GM23338 (cell line): ENCODE measurements around the gene POMP. TPM values are rescaled to one million over a fixed set of nuclear protein-coding genes. Genes with fewer than 3 reads are reported as not detected.
"Not testable (repeated sequence)": the region's sequence is repeated elsewhere in the genome, so short reads cannot be mapped to it uniquely, and the experiment has no call there.

Experiments used
- ATAC-seq: fragments of 200-7000 bp; cut with Tn5 transposase; 3 replicates; pipeline ENCODE4 v1.9.1; 2020
- DNase-seq: peaks from one replicate; pipeline ENCODE4 v3.0.0-alpha.2; 2015; ENCODE audit warnings: low spot score
- H2AFZ ChIP-seq: fragments of 200-600 bp; sonication (generic); 2 replicates; pipeline ENCODE4 v1.8.0; 2016; ENCODE audit warnings: antibody characterized with exemption, mild to moderate bottlenecking, moderate library complexity
- H3F3A ChIP-seq: fragments of 200-600 bp; sonication (generic); replicated peaks from 2 replicates; pipeline ENCODE4 v1.8.0; 2017; ENCODE audit warnings: antibody characterized with exemption, mixed run types, low read depth
- H3K27ac ChIP-seq: fragments of 200-600 bp; sonication (generic); 2 replicates; pipeline ENCODE4 v1.6.1; 2016; ENCODE audit warnings: low read depth
- H3K27me3 ChIP-seq: fragments of 200-600 bp; sonication (generic); 2 replicates; pipeline ENCODE4 v1.8.0; 2016; ENCODE audit warnings: mild to moderate bottlenecking, mixed run types, moderate library complexity; ENCODE audit not compliant: insufficient read depth
- H3K36me3 ChIP-seq: fragments of 200-600 bp; sonication (generic); 2 replicates; pipeline ENCODE4 v1.8.0; 2016; ENCODE audit warnings: mild to moderate bottlenecking; ENCODE audit not compliant: insufficient read depth
- H3K4me1 ChIP-seq: fragments of 200-600 bp; sonication (generic); 2 replicates; pipeline ENCODE4 v1.8.0; 2016; ENCODE audit warnings: mild to moderate bottlenecking, moderate library complexity; ENCODE audit not compliant: insufficient read depth
- H3K4me2 ChIP-seq: fragments of 200-600 bp; sonication (generic); 2 replicates; pipeline ENCODE4 v1.7.1; 2017; ENCODE audit warnings: mixed run types
- H3K4me3 ChIP-seq: fragments of 200-600 bp; sonication (generic); 2 replicates; pipeline ENCODE4 v1.6.1; 2016; ENCODE audit warnings: mixed run types
- H3K79me2 ChIP-seq: fragments of 200-600 bp; sonication (generic); replicated peaks from 2 replicates; pipeline ENCODE4 v1.8.0; 2017; ENCODE audit warnings: mild to moderate bottlenecking; ENCODE audit not compliant: insufficient read depth
- H3K9me2 ChIP-seq: fragments of 200-600 bp; sonication (generic); 2 replicates; pipeline ENCODE4 v1.8.0; 2017; ENCODE audit not compliant: insufficient read depth
- H4K20me1 ChIP-seq: fragments of 200-600 bp; sonication (generic); replicated peaks from 2 replicates; pipeline ENCODE4 v1.8.0; 2017; ENCODE audit warnings: mild to moderate bottlenecking; ENCODE audit not compliant: insufficient read depth
- H3K27ac Mint-ChIP-seq: 2 replicates; pipeline ENCODE4 v1.8.0; 2020; ENCODE audit warnings: inconsistent platforms, mild to moderate bottlenecking, moderate library complexity, mixed read lengths
- H3K27me3 Mint-ChIP-seq: 3 replicates; pipeline ENCODE4 v1.8.0; 2022; ENCODE audit warnings: low read depth, mild to moderate bottlenecking, moderate library complexity, mixed read lengths, inconsistent platforms; ENCODE audit not compliant: insufficient read depth, poor library complexity
- H3K36me3 Mint-ChIP-seq: 3 replicates; pipeline ENCODE4 v1.8.0; 2021; ENCODE audit warnings: low read depth, mild to moderate bottlenecking, inconsistent platforms, moderate library complexity, mixed read lengths
- H3K4me1 Mint-ChIP-seq: 3 replicates; pipeline ENCODE4 v1.8.0; 2020; ENCODE audit warnings: mild to moderate bottlenecking, inconsistent platforms, mixed read lengths
- H3K4me3 Mint-ChIP-seq: 3 replicates; pipeline ENCODE4 v1.8.0; 2021; ENCODE audit warnings: moderate library complexity, mild to moderate bottlenecking, inconsistent platforms, mixed read lengths
- H3K9me3 Mint-ChIP-seq: 3 replicates; pipeline ENCODE4 v1.8.0; 2020; ENCODE audit warnings: moderate library complexity, mild to moderate bottlenecking, inconsistent platforms, mixed read lengths
- CREB1 ChIP-seq: fragments of 250-450 bp; sonication (Bioruptor Pico); IDR thresholded peaks from 2 replicates; pipeline ENCODE4 v1.5.0; 2020; ENCODE audit warnings: low read depth, mild to moderate bottlenecking, moderate library complexity
- CTCF ChIP-seq, 2 experiments: fragments of 200-600 bp in 1 of 2; sonication (generic) in 1 of 2; conservative IDR thresholded peaks; 2 replicates each; pipeline versions ENCODE4 v1.5.1 to v1.6.1; 2016 to 2017; ENCODE audit warnings: antibody characterized with exemption in 2 of 2, low read depth in 2 of 2, mild to moderate bottlenecking in 2 of 2, moderate library complexity in 1 of 2
- EZH2phosphoT487 ChIP-seq: fragments of 200-600 bp; sonication (generic); IDR thresholded peaks from one replicate; pipeline ENCODE4 v1.8.1; 2018; ENCODE audit warnings: antibody characterized with exemption; ENCODE audit not compliant: unreplicated experiment
- JUNB ChIP-seq: IDR thresholded peaks from one replicate; pipeline ENCODE4 v1.6.1; 2016; ENCODE audit warnings: antibody characterized with exemption; ENCODE audit not compliant: unreplicated experiment
- POLR2AphosphoS5 ChIP-seq: IDR thresholded peaks from 2 replicates; pipeline ENCODE4 v1.6.1; 2016; ENCODE audit warnings: antibody characterized with exemption, low read depth
- STAT1 ChIP-seq: IDR thresholded peaks from one replicate; pipeline ENCODE4 v1.6.1; 2016; ENCODE audit warnings: antibody characterized with exemption; ENCODE audit not compliant: unreplicated experiment
- polyA plus RNA-seq: library from polyadenylated mRNA; unstranded; fragments of >200 nt; fragmentation: Nextera tagmentation; extraction: Ambion mirVana; gene quantifications from 2 replicates; pipeline ENCODE4 v1.2.1, GENCODE V29; 2016
- total RNA-seq: library from RNA; depleted of rRNA; stranded (reverse); fragments of >200 nt; shearing (Covaris generic); gene quantifications from 2 replicates; pipeline ENCODE4 v1.2.3, GENCODE V29; 2014
- TF ChIP-seq, protein P1 (sequence below): IDR thresholded peaks from one replicate; pipeline ENCODE4 v1.6.1; 2018; ENCODE audit warnings: antibody characterized with exemption; ENCODE audit not compliant: unreplicated experiment

POMP gene
- total and polyA plus RNA-seq, 2 experiments from 2014 or later: 95.9 to 446 TPM

- H4K20me1 ChIP-seq, H3K4me2 ChIP-seq, H3K79me2 ChIP-seq, H3K4me3 ChIP-seq, H3K4me1 ChIP-seq, H3K27ac Mint-ChIP-seq, H3K27ac ChIP-seq, H3K36me3 ChIP-seq, H3K36me3 Mint-ChIP-seq, H3K4me3 Mint-ChIP-seq, ATAC-seq, H3K27me3 ChIP-seq, H3K27me3 Mint-ChIP-seq, H3K9me2 ChIP-seq, DNase-seq, H3K9me3 Mint-ChIP-seq, H2AFZ ChIP-seq, H3F3A ChIP-seq: not testable (repeated sequence)
- peaks cover 12% of the 10 kb centered on the region for H3K4me1 Mint-ChIP-seq
Observed at GRCh38 chr13:28683169-28683568, 24.2 kb downstream of the POMP start.

DNA sequence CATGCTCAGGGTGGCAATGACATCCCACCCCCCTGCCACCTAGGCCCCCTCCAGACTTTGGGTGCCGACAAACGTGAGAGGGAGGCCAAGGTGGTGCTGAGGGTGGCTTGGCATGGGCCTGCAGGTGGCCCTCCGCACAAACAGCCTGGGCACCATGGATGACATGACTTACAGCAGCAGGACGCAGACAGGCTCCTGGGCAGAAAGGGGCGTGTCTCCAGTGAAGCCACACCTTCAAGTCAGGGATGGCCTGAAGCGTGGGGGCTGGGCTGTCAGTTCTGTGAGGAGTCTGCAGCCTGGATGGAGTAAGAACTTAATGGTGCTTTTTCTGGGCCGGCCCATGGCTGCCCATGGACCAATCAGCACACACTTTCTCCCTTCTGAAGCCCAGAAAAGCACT lies 25.3 kb downstream of the POMP start:
- Histone ChIP-seq H3K4me1 (no peaks in the 10 kb centered on the region), H3K79me2 (no peaks in the 10 kb centered on the region), H3K4me2 (no peak overlapping the region; the same call in 1 of the 2 replicates), H3K27me3 (no peaks in the 10 kb centered on the region), H3K36me3 (no peaks in the 10 kb centered on the region), H3K4me3 (no peak overlapping the region), H3K9me2 (no peaks in the 10 kb centered on the region), H4K20me1 (no peaks in the 10 kb centered on the region), H3K27ac (no peak overlapping the region), H3F3A (no peaks in the 10 kb centered on the region), H2AFZ (no peak overlapping the region; the same call in 1 of the 2 replicates)
- Mint-ChIP-seq H3K27me3 (peaks cover 2% of the 10 kb centered on the region), H3K27ac (no peak overlapping the region), H3K36me3 (no peaks in the 10 kb centered on the region), H3K4me3 (no peak overlapping the region), H3K9me3 (peaks cover 3% of the 10 kb centered on the region), H3K4me1 (peaks cover 12% of the 10 kb centered on the region)
- TF ChIP-seq EZH2phosphoT487 (no peak), POLR2AphosphoS5 (no peak), CTCF (conservative IDR thresholded peaks at IDR 0.05; ENCODE audit: low read depth in 2 of 2) (peak in 1 of 2 experiments; percentile 41; a peak in 2 of 4 replicates), JUNB (no peak), STAT1 (no peak), CREB1 (no peak)
- TF ChIP-seq, protein P1, sequence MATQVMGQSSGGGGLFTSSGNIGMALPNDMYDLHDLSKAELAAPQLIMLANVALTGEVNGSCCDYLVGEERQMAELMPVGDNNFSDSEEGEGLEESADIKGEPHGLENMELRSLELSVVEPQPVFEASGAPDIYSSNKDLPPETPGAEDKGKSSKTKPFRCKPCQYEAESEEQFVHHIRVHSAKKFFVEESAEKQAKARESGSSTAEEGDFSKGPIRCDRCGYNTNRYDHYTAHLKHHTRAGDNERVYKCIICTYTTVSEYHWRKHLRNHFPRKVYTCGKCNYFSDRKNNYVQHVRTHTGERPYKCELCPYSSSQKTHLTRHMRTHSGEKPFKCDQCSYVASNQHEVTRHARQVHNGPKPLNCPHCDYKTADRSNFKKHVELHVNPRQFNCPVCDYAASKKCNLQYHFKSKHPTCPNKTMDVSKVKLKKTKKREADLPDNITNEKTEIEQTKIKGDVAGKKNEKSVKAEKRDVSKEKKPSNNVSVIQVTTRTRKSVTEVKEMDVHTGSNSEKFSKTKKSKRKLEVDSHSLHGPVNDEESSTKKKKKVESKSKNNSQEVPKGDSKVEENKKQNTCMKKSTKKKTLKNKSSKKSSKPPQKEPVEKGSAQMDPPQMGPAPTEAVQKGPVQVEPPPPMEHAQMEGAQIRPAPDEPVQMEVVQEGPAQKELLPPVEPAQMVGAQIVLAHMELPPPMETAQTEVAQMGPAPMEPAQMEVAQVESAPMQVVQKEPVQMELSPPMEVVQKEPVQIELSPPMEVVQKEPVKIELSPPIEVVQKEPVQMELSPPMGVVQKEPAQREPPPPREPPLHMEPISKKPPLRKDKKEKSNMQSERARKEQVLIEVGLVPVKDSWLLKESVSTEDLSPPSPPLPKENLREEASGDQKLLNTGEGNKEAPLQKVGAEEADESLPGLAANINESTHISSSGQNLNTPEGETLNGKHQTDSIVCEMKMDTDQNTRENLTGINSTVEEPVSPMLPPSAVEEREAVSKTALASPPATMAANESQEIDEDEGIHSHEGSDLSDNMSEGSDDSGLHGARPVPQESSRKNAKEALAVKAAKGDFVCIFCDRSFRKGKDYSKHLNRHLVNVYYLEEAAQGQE: no peak
- peak; percentile 95 for DNase-seq
- ATAC-seq: peak; percentile 98
